Liver (tissue), 9 donors: ENCODE data around the gene LAMB2. TPM values are rescaled to one million over a fixed set of nuclear protein-coding genes. Genes with fewer than 3 reads are reported as not detected.

Source experiments
- DNase-seq: peaks from one replicate; pipeline ENCODE4 v3.0.0-alpha.2; 2017; ENCODE audit warnings: low spot score
- H3K27ac ChIP-seq, 2 donors: one replicate each; pipeline ENCODE4 v1.7.0; 2013; ENCODE audit warnings: inconsistent platforms in 2 of 2, low read length in 2 of 2, control low read depth in 1 of 2, low read depth in 1 of 2, mild to moderate bottlenecking in 1 of 2
- H3K27me3 ChIP-seq, 4 donors: one replicate each; pipeline versions ENCODE4 v1.6.1 to v1.7.0; 2013; ENCODE audit warnings: low read length in 3 of 4, inconsistent platforms in 1 of 4, mild to moderate bottlenecking in 1 of 4, moderate library complexity in 1 of 4; ENCODE audit not compliant: control insufficient read depth in 4 of 4, insufficient read depth in 4 of 4
- H3K36me3 ChIP-seq, 4 donors: one replicate each; pipeline versions ENCODE4 v1.6.1 to v1.7.0; 2013; ENCODE audit warnings: low read length in 3 of 4, mild to moderate bottlenecking in 3 of 4, low read depth in 1 of 4, moderate library complexity in 1 of 4; ENCODE audit not compliant: control insufficient read depth in 4 of 4, insufficient read depth in 3 of 4
- H3K4me1 ChIP-seq, 4 donors: one replicate each; pipeline versions ENCODE4 v1.6.1 to v1.7.0; 2013; ENCODE audit warnings: low read length in 3 of 4, mild to moderate bottlenecking in 3 of 4, moderate library complexity in 1 of 4; ENCODE audit not compliant: control insufficient read depth in 4 of 4, insufficient read depth in 4 of 4
- H3K4me3 ChIP-seq, 3 donors: one replicate each; pipeline versions ENCODE4 v1.6.1 to v1.7.0; 2013; ENCODE audit warnings: low read length in 3 of 3, control low read depth in 1 of 3, low read depth in 1 of 3, mild to moderate bottlenecking in 1 of 3
- H3K9ac ChIP-seq, 2 donors: one replicate each; pipeline ENCODE4 v1.7.0; 2013; ENCODE audit warnings: low read length in 2 of 2, mild to moderate bottlenecking in 2 of 2, moderate library complexity in 2 of 2, control low read depth in 1 of 2, low read depth in 1 of 2
- H3K9me3 ChIP-seq, 4 donors: one replicate each; pipeline versions ENCODE4 v1.6.1 to v1.7.0; 2013; ENCODE audit warnings: low read length in 3 of 4; ENCODE audit not compliant: control insufficient read depth in 4 of 4
- EGR1 ChIP-seq, 2 donors: IDR thresholded peaks; 2 replicates each; pipeline ENCODE4 v1.6.1; 2016 to 2018; ENCODE audit warnings: antibody characterized with exemption in 2 of 2, low read depth in 2 of 2
- FOXA1 ChIP-seq: IDR thresholded peaks from 2 replicates; pipeline ENCODE4 v1.6.1; 2016; ENCODE audit warnings: antibody characterized with exemption
- FOXA2 ChIP-seq: IDR thresholded peaks from 2 replicates; pipeline ENCODE4 v1.6.1; 2016; ENCODE audit warnings: antibody characterized with exemption
- GABPA ChIP-seq, 2 donors: IDR thresholded peaks in 1 of 2; conservative IDR thresholded peaks in 1 of 2; 2 replicates each; pipeline ENCODE4 v1.6.1; 2016; ENCODE audit warnings: antibody characterized with exemption in 2 of 2, mild to moderate bottlenecking in 1 of 2, moderate library complexity in 1 of 2
- HNF4A ChIP-seq, 2 donors: conservative IDR thresholded peaks; 2 replicates each; pipeline ENCODE4 v1.6.1; 2016; ENCODE audit warnings: antibody characterized with exemption in 2 of 2, mild to moderate bottlenecking in 2 of 2
- HNF4G ChIP-seq: IDR thresholded peaks from 2 replicates; pipeline ENCODE4 v1.6.1; 2016; ENCODE audit warnings: antibody characterized with exemption
- JUND ChIP-seq, 2 donors: IDR thresholded peaks; 2 replicates each; pipeline ENCODE4 v1.6.1; 2016; ENCODE audit warnings: antibody characterized with exemption in 2 of 2
- MAX ChIP-seq: IDR thresholded peaks from 2 replicates; pipeline ENCODE4 v1.6.1; 2016; ENCODE audit warnings: antibody characterized with exemption
- NR2F2 ChIP-seq: IDR thresholded peaks from 2 replicates; pipeline ENCODE4 v1.6.1; 2016; ENCODE audit warnings: antibody characterized with exemption
- RAD21 ChIP-seq, 2 donors: IDR thresholded peaks; 2 replicates each; pipeline ENCODE4 v1.6.1; 2016; ENCODE audit warnings: antibody characterized with exemption in 2 of 2, mild to moderate bottlenecking in 2 of 2
- REST ChIP-seq: IDR thresholded peaks from 2 replicates; pipeline ENCODE4 v1.6.1; 2016; ENCODE audit warnings: antibody characterized with exemption, mild to moderate bottlenecking
- RXRA ChIP-seq, 2 donors: IDR thresholded peaks; 2 replicates each; pipeline ENCODE4 v1.6.1; 2017 to 2018; ENCODE audit warnings: antibody characterized with exemption in 2 of 2, mild to moderate bottlenecking in 1 of 2
- TAF1 ChIP-seq: conservative IDR thresholded peaks from 2 replicates; pipeline ENCODE4 v1.6.1; 2016; ENCODE audit warnings: antibody characterized with exemption, mild to moderate bottlenecking
- YY1 ChIP-seq: IDR thresholded peaks from 2 replicates; pipeline ENCODE4 v1.6.1; 2016; ENCODE audit warnings: antibody characterized with exemption, mild to moderate bottlenecking
- ZBTB33 ChIP-seq: IDR thresholded peaks from 2 replicates; pipeline ENCODE4 v1.6.1; 2016; ENCODE audit warnings: antibody characterized with exemption
- WGBS: extraction: QIAGEN DNeasy Blood & Tissue Kit; methylation state at CpG from one replicate; pipeline ENCODE4 v1.1.7; 2013; 5-methylcytosine and 5-hydroxymethylcytosine counted together
- polyA plus RNA-seq, 2 donors: library from polyadenylated mRNA; stranded (reverse) in 1 of 2; unstranded in 1 of 2; fragments of 200-250 nt in 1 of 2; fragments of >200 nt in 1 of 2; fragmentation: Nextera tagmentation in 1 of 2; extraction: Ambion mirVana in 1 of 2; gene quantifications; one replicate each; pipeline versions ENCODE4 v1.2.1 to v1.2.3, GENCODE V29; 2013 to 2015
- total RNA-seq, 2 donors: library from RNA; depleted of rRNA; stranded (reverse); fragments of >200 nt; gene quantifications; one replicate each; pipeline ENCODE4 v1.2.3, GENCODE V29; 2014
- TF ChIP-seq, protein P1 (sequence below): IDR thresholded peaks from 2 replicates; pipeline ENCODE4 v1.6.1; 2016; ENCODE audit warnings: antibody characterized with exemption
- TF ChIP-seq, protein P2 (sequence below): fragments of 150-350 bp; IDR thresholded peaks from 2 replicates; pipeline ENCODE4 v1.5.1; 2017; ENCODE audit warnings: improper control_type of control experiment, low read depth, low read length; ENCODE audit not compliant: missing input control
- donor health status: healthy.
- donor health status: healthy.
- donor health status: healthy.
- donor health status: healthy.
- donor health status: healthy.

The LAMB2 gene
- total and polyA plus RNA-seq, 4 donors: 87.6 to 172 (median 134) TPM

GRCh38 chr3:49153349-49153912 is 20.6 kb upstream of the LAMB2 start (continued):
- no peak for TF ChIP-seq REST
- TF ChIP-seq, protein P1, sequence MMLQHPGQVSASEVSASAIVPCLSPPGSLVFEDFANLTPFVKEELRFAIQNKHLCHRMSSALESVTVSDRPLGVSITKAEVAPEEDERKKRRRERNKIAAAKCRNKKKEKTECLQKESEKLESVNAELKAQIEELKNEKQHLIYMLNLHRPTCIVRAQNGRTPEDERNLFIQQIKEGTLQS: no peak
- TF ChIP-seq NR2F2: no peak
- TF ChIP-seq FOXA1: no peak

DNA sequence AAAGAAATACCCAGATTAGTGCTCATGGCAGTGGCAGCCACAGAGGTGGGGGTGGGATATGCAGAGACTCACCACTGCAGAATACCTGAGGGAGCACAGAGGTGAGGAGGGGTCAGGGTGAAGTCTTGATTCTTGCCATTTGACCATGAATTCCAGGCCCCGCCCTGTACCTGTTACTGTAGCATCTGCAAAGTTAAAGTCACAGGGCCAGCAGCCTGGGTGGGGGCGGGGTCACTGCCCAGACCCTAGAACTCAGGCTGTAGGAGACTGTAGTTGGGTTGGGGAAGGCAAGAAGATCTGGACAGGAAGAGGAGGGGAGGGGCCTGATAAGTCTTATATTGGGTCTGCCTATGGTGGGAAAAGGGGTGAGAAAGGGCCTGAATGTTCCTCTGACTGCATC is 18.8 kb upstream of the LAMB2 start:
- Histone ChIP-seq H3K27me3 (no peaks in the 10 kb centered on the region), H3K4me3 (no peak overlapping the region)
- 92% methylated on average over 2 of the region's 2 CpGs for WGBS

GRCh38 chr3:49148159-49148558 is 15.3 kb upstream of the LAMB2 start:
- no peak overlapping the region for H3K4me3 ChIP-seq
- no peak for TF ChIP-seq YY1
- TF ChIP-seq HNF4G: no peak
- TF ChIP-seq REST: no peak
- no peak for TF ChIP-seq JUND (IDR thresholded peaks at IDR 0.05)
- TF ChIP-seq MAX: no peak
- TF ChIP-seq FOXA1: no peak
- TF ChIP-seq, protein P1: no peak
- no peak for TF ChIP-seq ZBTB33
- no peak for TF ChIP-seq RAD21 (IDR thresholded peaks at IDR 0.05)
- no peak for TF ChIP-seq FOXA2
- no peak for TF ChIP-seq HNF4A (conservative IDR thresholded peaks at IDR 0.05)
- no peak for TF ChIP-seq NR2F2
- H3K36me3 ChIP-seq: no peaks in the 10 kb centered on the region
- no peaks in the 10 kb centered on the region for H3K9me3 ChIP-seq
- H3K4me1 ChIP-seq: no peaks in the 10 kb centered on the region
- H3K27me3 ChIP-seq: no peaks in the 10 kb centered on the region
- no peak overlapping the region for H3K27ac ChIP-seq
- DNase-seq: no peak
- 79% methylated on average over 5 of the region's 5 CpGs for WGBS
- H3K9ac ChIP-seq: no peak overlapping the region

More for the DNA sequence above, 18.8 kb upstream of the LAMB2 start:
- no peaks in the 10 kb centered on the region for H3K36me3 ChIP-seq
- DNase-seq: no peak
- no peak overlapping the region for H3K9ac ChIP-seq
- H3K4me1 ChIP-seq: no peaks in the 10 kb centered on the region
- no peak overlapping the region for H3K27ac ChIP-seq
- no peaks in the 10 kb centered on the region for H3K9me3 ChIP-seq
- TF ChIP-seq EGR1 (IDR thresholded peaks at IDR 0.05; ENCODE audit: low read depth in 2 of 2) (no peak), TAF1 (no peak), FOXA1 (no peak), JUND (IDR thresholded peaks at IDR 0.05) (no peak), RXRA (IDR thresholded peaks at IDR 0.05) (no peak), GABPA (IDR thresholded peaks at IDR 0.05 in 1 of 2, conservative IDR thresholded peaks at IDR 0.05 in 1 of 2) (no peak), FOXA2 (no peak), RAD21 (IDR thresholded peaks at IDR 0.05) (no peak)
- TF ChIP-seq, protein P2, sequence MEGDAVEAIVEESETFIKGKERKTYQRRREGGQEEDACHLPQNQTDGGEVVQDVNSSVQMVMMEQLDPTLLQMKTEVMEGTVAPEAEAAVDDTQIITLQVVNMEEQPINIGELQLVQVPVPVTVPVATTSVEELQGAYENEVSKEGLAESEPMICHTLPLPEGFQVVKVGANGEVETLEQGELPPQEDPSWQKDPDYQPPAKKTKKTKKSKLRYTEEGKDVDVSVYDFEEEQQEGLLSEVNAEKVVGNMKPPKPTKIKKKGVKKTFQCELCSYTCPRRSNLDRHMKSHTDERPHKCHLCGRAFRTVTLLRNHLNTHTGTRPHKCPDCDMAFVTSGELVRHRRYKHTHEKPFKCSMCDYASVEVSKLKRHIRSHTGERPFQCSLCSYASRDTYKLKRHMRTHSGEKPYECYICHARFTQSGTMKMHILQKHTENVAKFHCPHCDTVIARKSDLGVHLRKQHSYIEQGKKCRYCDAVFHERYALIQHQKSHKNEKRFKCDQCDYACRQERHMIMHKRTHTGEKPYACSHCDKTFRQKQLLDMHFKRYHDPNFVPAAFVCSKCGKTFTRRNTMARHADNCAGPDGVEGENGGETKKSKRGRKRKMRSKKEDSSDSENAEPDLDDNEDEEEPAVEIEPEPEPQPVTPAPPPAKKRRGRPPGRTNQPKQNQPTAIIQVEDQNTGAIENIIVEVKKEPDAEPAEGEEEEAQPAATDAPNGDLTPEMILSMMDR: no peak
